H1 (cell line): ENCODE measurements around the gene C1D. TPM values are rescaled to one million over a fixed set of nuclear protein-coding genes. Genes with fewer than 3 reads are reported as not detected.

Source experiments
- CTCF ChIA-PET: fragments of 300-600 bp; sonication (Branson Sonifier 250); formaldehyde crosslinking; loops from one replicate; lab custom pipeline; 2021; ENCODE audit not compliant: partially characterized antibody; lab: Charles Lee
- POLR2A ChIA-PET: fragments of 300-600 bp; sonication (Branson Sonifier 250); formaldehyde crosslinking; loops from one replicate; lab custom pipeline; 2021; ENCODE audit warnings: inconsistent platforms; ENCODE audit not compliant: partially characterized antibody; lab: Charles Lee
- DNase-seq, 2 experiments: peaks; one replicate each; pipeline versions ENCODE4 v3.0.0 to v3.0.0-alpha.2; 2010 to 2022; ENCODE audit warnings: low spot score in 2 of 2, low read depth in 1 of 2, mixed read lengths in 1 of 2
- FAIRE-seq: peaks from 2 replicates; lab custom pipeline; 2011; peaks lifted over from hg19 to GRCh38; lab: Jason Lieb, UNC
- H2AFZ ChIP-seq: 2 replicates; pipeline ENCODE4 v1.8.1; 2012; ENCODE audit warnings: low read length, inconsistent platforms
- H2AK5ac ChIP-seq: 2 replicates; pipeline ENCODE4 v1.6.1; 2013; ENCODE audit warnings: low read depth, low read length
- H2BK120ac ChIP-seq: replicated peaks from 2 replicates; pipeline ENCODE3; 2013; ENCODE audit warnings: low read depth, low read length, inconsistent platforms
- H2BK12ac ChIP-seq: 2 replicates; pipeline ENCODE4 v1.6.1; 2013; ENCODE audit warnings: low read depth, low read length
- H2BK15ac ChIP-seq: 2 replicates; pipeline ENCODE4 v1.6.1; 2013; ENCODE audit warnings: low read length
- H2BK20ac ChIP-seq: 2 replicates; pipeline ENCODE4 v1.6.1; 2013; ENCODE audit warnings: low read length
- H2BK5ac ChIP-seq: 2 replicates; pipeline ENCODE4 v1.6.1; 2013; ENCODE audit warnings: low read depth, low read length
- H3K14ac ChIP-seq: 2 replicates; pipeline ENCODE4 v1.6.1; 2013; ENCODE audit warnings: inconsistent platforms; ENCODE audit not compliant: insufficient read length
- H3K18ac ChIP-seq: 2 replicates; pipeline ENCODE4 v1.6.1; 2013; ENCODE audit warnings: low read length; ENCODE audit errors: extremely low read depth
- H3K23ac ChIP-seq: 2 replicates; pipeline ENCODE4 v1.6.1; 2013; ENCODE audit warnings: inconsistent platforms; ENCODE audit not compliant: insufficient read length
- H3K23me2 ChIP-seq: 2 replicates; pipeline ENCODE4 v1.6.1; 2013; ENCODE audit warnings: low read depth, low read length
- H3K27ac ChIP-seq: 2 replicates; pipeline ENCODE4 v1.6.1; 2011; ENCODE audit warnings: low read depth, low read length, inconsistent platforms
- H3K27me3 ChIP-seq, 4 experiments: replicated peaks in 1 of 4; 1 replicate in 1 of 4; 2 replicates in 3 of 4; pipeline versions ENCODE4 v1.6.1 to v1.8.1; 2011 to 2013; ENCODE audit warnings: low read length in 3 of 4, mild to moderate bottlenecking in 3 of 4, inconsistent platforms in 2 of 4, mixed read lengths in 2 of 4, moderate library complexity in 1 of 4; ENCODE audit not compliant: control insufficient read depth in 3 of 4, insufficient read depth in 3 of 4; ENCODE audit errors: extremely low read depth in 1 of 4
- H3K36me3 ChIP-seq, 4 experiments: 2 replicates each; pipeline versions ENCODE4 v1.6.1 to v1.8.1; 2011 to 2013; ENCODE audit warnings: mild to moderate bottlenecking in 4 of 4, low read length in 3 of 4, moderate library complexity in 2 of 4, control low read depth in 1 of 4, inconsistent platforms in 1 of 4; ENCODE audit not compliant: insufficient read depth in 4 of 4, control insufficient read depth in 2 of 4
- H3K4ac ChIP-seq: replicated peaks from 2 replicates; pipeline ENCODE3; 2013; ENCODE audit warnings: low read length, low read depth, mixed read lengths, inconsistent platforms; ENCODE audit not compliant: insufficient read length
- H3K4me1 ChIP-seq, 4 experiments: replicated peaks in 1 of 4; 1 replicate in 1 of 4; 2 replicates in 3 of 4; pipeline versions ENCODE4 v1.6.1 to v1.8.1; 2011 to 2013; ENCODE audit warnings: low read length in 3 of 4, inconsistent platforms in 2 of 4, mixed read lengths in 1 of 4; ENCODE audit not compliant: insufficient read depth in 4 of 4, control insufficient read depth in 3 of 4
- H3K4me2 ChIP-seq, 2 experiments: 2 replicates each; pipeline versions ENCODE4 v1.6.1 to v1.8.1; 2011 to 2013; ENCODE audit warnings: low read depth in 2 of 2, low read length in 2 of 2, control low read depth in 1 of 2, inconsistent platforms in 1 of 2, mild to moderate bottlenecking in 1 of 2; ENCODE audit not compliant: insufficient read depth in 1 of 2
- H3K4me3 ChIP-seq, 4 experiments: fragments of 200-600, 300-600 bp in 1 of 4; sonication (generic), shearing (Covaris generic), sonication (Bioruptor Twin) in 1 of 4; 2 replicates each; pipeline versions ENCODE4 v1.5.1 to v1.8.1; 2011 to 2016; ENCODE audit warnings: low read length in 4 of 4, low read depth in 3 of 4, control low read depth in 2 of 4, inconsistent platforms in 2 of 4, mild to moderate bottlenecking in 2 of 4, mixed read lengths in 1 of 4, moderate library complexity in 1 of 4; ENCODE audit not compliant: insufficient read depth in 2 of 4; ENCODE audit errors: extremely low read depth in 1 of 4
- H3K56ac ChIP-seq: replicated peaks from 2 replicates; pipeline ENCODE3; 2013; ENCODE audit warnings: low read depth, mild to moderate bottlenecking, mixed read lengths, low read length, inconsistent platforms; ENCODE audit not compliant: insufficient read length
- H3K79me1 ChIP-seq: 2 replicates; pipeline ENCODE4 v1.6.1; 2013; ENCODE audit warnings: low read depth, low read length, control low read depth
- H3K79me2 ChIP-seq, 2 experiments: 2 replicates each; pipeline versions ENCODE4 v1.6.1 to v1.8.1; 2012 to 2013; ENCODE audit warnings: low read length in 2 of 2, mild to moderate bottlenecking in 2 of 2, inconsistent platforms in 1 of 2; ENCODE audit not compliant: insufficient read depth in 2 of 2, control insufficient read depth in 1 of 2
- H3K9ac ChIP-seq, 4 experiments: replicated peaks in 1 of 4; 1 replicate in 1 of 4; 2 replicates in 3 of 4; pipeline versions ENCODE4 v1.6.1 to v1.8.1; 2011 to 2013; ENCODE audit warnings: low read depth in 3 of 4, low read length in 3 of 4, control low read depth in 2 of 4, mild to moderate bottlenecking in 2 of 4, moderate library complexity in 2 of 4, inconsistent platforms in 1 of 4; ENCODE audit errors: extremely low read depth in 1 of 4
- H3K9me3 ChIP-seq, 2 experiments: 2 replicates each; pipeline versions ENCODE4 v1.6.1 to v1.8.1; 2012 to 2013; ENCODE audit warnings: mild to moderate bottlenecking in 2 of 2, moderate library complexity in 2 of 2, control low read depth in 1 of 2, inconsistent platforms in 1 of 2, low read depth in 1 of 2, low read length in 1 of 2, mixed read lengths in 1 of 2; ENCODE audit not compliant: insufficient read depth in 2 of 2
- H4K20me1 ChIP-seq, 2 experiments: replicated peaks in 1 of 2; 2 replicates each; pipeline versions ENCODE3 to v1.8.1; 2011 to 2013; ENCODE audit warnings: inconsistent platforms in 2 of 2, low read length in 2 of 2, mild to moderate bottlenecking in 1 of 2; ENCODE audit not compliant: insufficient read depth in 2 of 2, control insufficient read depth in 1 of 2
- H4K5ac ChIP-seq: 2 replicates; pipeline ENCODE4 v1.6.1; 2013; ENCODE audit warnings: low read length, low read depth, mixed read lengths, inconsistent platforms; ENCODE audit not compliant: insufficient read length
- H4K8ac ChIP-seq: 2 replicates; pipeline ENCODE4 v1.8.0; 2013; ENCODE audit warnings: mild to moderate bottlenecking, moderate library complexity, low read length, inconsistent platforms; ENCODE audit not compliant: insufficient read depth; ENCODE audit errors: extremely low read depth
- H4K91ac ChIP-seq: replicated peaks from 2 replicates; pipeline ENCODE3; 2013; ENCODE audit warnings: low read length, mixed read lengths, inconsistent platforms; ENCODE audit not compliant: insufficient read length
- ASH2L ChIP-seq: fragments of 200-600, 300-600 bp; sonication (generic); IDR thresholded peaks from one replicate; pipeline ENCODE4 v1.7.1; 2017; ENCODE audit warnings: low read length
- ATF3 ChIP-seq: IDR thresholded peaks from 2 replicates; pipeline ENCODE4 v1.6.1; 2011; ENCODE audit warnings: low read depth, mild to moderate bottlenecking, low read length; ENCODE audit not compliant: insufficient read depth
- BCL11A ChIP-seq, 2 experiments: IDR thresholded peaks; one replicate each; pipeline ENCODE4 v1.6.1; 2011; ENCODE audit warnings: low read depth in 2 of 2, low read length in 2 of 2, mild to moderate bottlenecking in 2 of 2
- CEBPB ChIP-seq: IDR thresholded peaks from 2 replicates; pipeline ENCODE4 v1.6.1; 2012; ENCODE audit warnings: low read depth, low read length
- CHD1 ChIP-seq: IDR thresholded peaks from 2 replicates; pipeline ENCODE4 v1.6.1; 2012; ENCODE audit warnings: low read depth, low read length, improper control_type of control experiment
- GABPA ChIP-seq: IDR thresholded peaks from 2 replicates; pipeline ENCODE4 v1.6.1; 2011; ENCODE audit warnings: mild to moderate bottlenecking, low read length, moderate library complexity, borderline replicate concordance; ENCODE audit not compliant: insufficient read depth
- GTF2F1 ChIP-seq: IDR thresholded peaks from 2 replicates; pipeline ENCODE4 v1.6.1; 2012; ENCODE audit warnings: low read depth, low read length, improper control_type of control experiment, borderline replicate concordance
- JUND ChIP-seq: IDR thresholded peaks from 2 replicates; pipeline ENCODE4 v1.6.1; 2011; ENCODE audit warnings: mild to moderate bottlenecking, improper control_type of control experiment, low read length
- NRF1 ChIP-seq: IDR thresholded peaks from 2 replicates; pipeline ENCODE4 v1.6.1; 2011; ENCODE audit warnings: mild to moderate bottlenecking, low read depth, low read length, improper control_type of control experiment
- PHF8 ChIP-seq: fragments of 200-600 bp; sonication (generic); conservative IDR thresholded peaks from 2 replicates; pipeline ENCODE4 v1.7.1; 2012; ENCODE audit warnings: low read depth, mild to moderate bottlenecking, inconsistent platforms, low read length, moderate library complexity
- POLR2A ChIP-seq, 2 experiments: IDR thresholded peaks; 1 replicate in 1 of 2; 2 replicates in 1 of 2; pipeline ENCODE4 v1.6.1; 2011; ENCODE audit warnings: low read depth in 2 of 2, low read length in 2 of 2, mild to moderate bottlenecking in 2 of 2; ENCODE audit errors: control extremely low read depth in 1 of 2
- POU5F1 ChIP-seq: IDR thresholded peaks from 2 replicates; pipeline ENCODE4 v1.6.1; 2011; ENCODE audit warnings: low read depth, mild to moderate bottlenecking, low read length, moderate library complexity
- RBBP5 ChIP-seq: IDR thresholded peaks from 2 replicates; pipeline ENCODE4 v1.7.1; 2012; ENCODE audit warnings: low read depth, mild to moderate bottlenecking, inconsistent platforms, low read length, moderate library complexity, borderline replicate concordance
- RNF2 ChIP-seq: fragments of 200-900, 300-1000 bp; sonication (generic); IDR thresholded peaks from 2 replicates; pipeline ENCODE4 v1.7.1; 2016; ENCODE audit warnings: borderline replicate concordance, low read depth, mild to moderate bottlenecking, antibody characterized with exemption, low read length; ENCODE audit not compliant: poor library complexity, severe bottlenecking; ENCODE audit errors: missing control alignments
- RXRA ChIP-seq: IDR thresholded peaks from 2 replicates; pipeline ENCODE4 v1.6.1; 2011; ENCODE audit warnings: low read depth, mild to moderate bottlenecking, low read length, moderate library complexity; ENCODE audit not compliant: insufficient read depth
- SP2 ChIP-seq: IDR thresholded peaks from 2 replicates; pipeline ENCODE4 v1.6.1; 2012; ENCODE audit warnings: mild to moderate bottlenecking, low read length, inconsistent platforms
- polyA plus RNA-seq, 7 experiments: library from polyadenylated mRNA; depleted of rRNA in 3 of 7; stranded (reverse) in 5 of 7; unstranded in 2 of 7; fragments of >200 nt in 5 of 7; fragments of 200-250 nt in 2 of 7; gene quantifications; 1 replicate in 5 of 7; 2 replicates in 1 of 7; 4 replicates in 1 of 7; pipeline versions ENCODE4 v1.2.1 to v1.2.3, GENCODE V29; 2011 to 2013; ENCODE audit warnings: missing spikeins in 2 of 7, mixed read lengths in 2 of 7
- total RNA-seq: library from RNA; stranded (reverse); fragmentation: NEBNext Ultra II Directional; extraction: Animal tissue kit (Norgen Biotek cat#: 25700); gene quantifications from 2 replicates; pipeline ENCODE4 v1.2.1, GENCODE V29; 2021

Gene C1D
- total and polyA plus RNA-seq, 2 of the 8 experiments (the other 6 are each of a cell fraction or from before 2014, with no cell fraction given), result 17.5 to 24.1 TPM

DNA sequence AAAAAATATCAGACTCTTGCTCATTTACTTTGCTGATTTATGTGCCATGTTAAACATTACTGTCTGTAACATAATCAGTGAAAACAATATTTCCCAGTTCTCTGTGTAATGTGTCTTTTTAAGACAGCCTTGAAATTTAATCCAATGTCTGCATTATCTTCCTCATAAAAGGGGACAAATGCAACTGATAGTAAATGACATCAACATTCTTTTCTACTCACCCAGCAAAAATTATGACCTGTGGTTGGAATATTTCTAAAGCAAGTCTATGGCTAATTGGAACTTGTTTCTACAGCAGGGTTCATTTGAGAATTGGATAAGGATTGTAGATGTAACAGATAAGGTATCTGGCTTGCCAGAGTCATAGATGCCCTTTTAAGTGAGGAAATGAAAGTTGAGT lies 34.8 kb downstream of the C1D start:
- CTCF ChIA-PET, result interaction anchor here (1.0 to 4.9 kb wide), 3 partner anchors 181 to 294 kb away, joined by 3 to 32 read pairs (median 4); no protein-coding TSS in a partner anchor
- no peak overlapping the region for H2AFZ ChIP-seq
- TF ChIP-seq BCL11A (IDR thresholded peaks at IDR 0.05; ENCODE audit: low read depth in 2 of 2, low read length in 2 of 2) (no peak), PHF8 (no peak), GABPA (no peak), CHD1 (no peak), RBBP5 (no peak), RXRA (no peak), POU5F1 (no peak), ASH2L (no peak), JUND (no peak), POLR2A (IDR thresholded peaks at IDR 0.05; ENCODE audit: control extremely low read depth in 1 of 2, low read depth in 2 of 2, low read length in 2 of 2) (no peak), SP2 (no peak), CEBPB (no peak), NRF1 (no peak), GTF2F1 (no peak), ATF3 (no peak), RNF2 (no peak)

More for the DNA sequence above, 34.8 kb downstream of the C1D start:
- Histone ChIP-seq H2BK120ac (no peak overlapping the region), H3K23ac (no peak overlapping the region), H3K4me2 (no peak overlapping the region), H2AK5ac (no peak overlapping the region), H2BK5ac (no peak overlapping the region), H3K27ac (no peak overlapping the region), H3K79me2 (no peaks in the 10 kb centered on the region), H3K4me1 (no peaks in the 10 kb centered on the region), H3K27me3 (no peaks in the 10 kb centered on the region), H3K9ac (no peak overlapping the region), H4K8ac (no peak overlapping the region), H2BK15ac (no peak overlapping the region), H3K9me3 (no peaks in the 10 kb centered on the region), H3K79me1 (no peaks in the 10 kb centered on the region), H3K14ac (no peak overlapping the region), H3K4ac (no peak overlapping the region), H3K36me3 (no peaks in the 10 kb centered on the region), H3K4me3 (no peak overlapping the region), H4K5ac (no peak overlapping the region), H4K91ac (no peak overlapping the region), H3K23me2 (no peaks in the 10 kb centered on the region), H2BK20ac (no peak overlapping the region), H4K20me1 (no peaks in the 10 kb centered on the region), H3K56ac (no peak overlapping the region), H3K18ac (no peak overlapping the region), H2BK12ac (no peak overlapping the region)
- FAIRE-seq (no peak), DNase-seq (no peak)
- POLR2A ChIA-PET, result no interaction called here
